Measurements from ENCODE around the gene LAMTOR4.
"Not testable (repeated sequence)": the region's sequence is repeated elsewhere in the genome, so short reads cannot be mapped to it uniquely, and the experiment has no call there.

DNA sequence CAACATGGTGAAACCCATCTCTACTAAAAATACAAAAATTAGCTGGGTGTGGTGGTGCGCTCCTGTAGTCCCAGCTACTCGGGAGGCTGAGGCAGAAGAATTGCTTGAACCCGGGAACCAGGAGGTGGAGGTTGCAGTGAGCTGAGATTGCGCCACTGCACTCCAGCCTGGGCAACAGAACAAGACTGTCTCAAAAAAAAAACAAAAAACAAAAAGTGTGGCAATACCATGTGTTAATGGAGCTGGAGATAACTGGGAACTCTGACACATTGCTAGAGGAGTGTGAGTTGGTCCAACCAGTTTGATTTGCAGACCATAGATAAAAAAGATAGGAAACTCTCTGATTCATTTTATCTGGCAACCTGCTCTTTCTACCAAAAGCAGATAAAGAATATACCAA is 2.4 kb upstream of the LAMTOR4 start:
- TF ChIP-seq POLR2AphosphoS5 (IDR thresholded peaks at IDR 0.05; ENCODE audit: low read depth); GABPA (IDR thresholded peaks at IDR 0.05; ENCODE audit: low read depth); SPI1 (IDR thresholded peaks at IDR 0.05; ENCODE audit: borderline replicate concordance, low read depth): not testable (repeated sequence)
- TF ChIP-seq, protein P1, sequence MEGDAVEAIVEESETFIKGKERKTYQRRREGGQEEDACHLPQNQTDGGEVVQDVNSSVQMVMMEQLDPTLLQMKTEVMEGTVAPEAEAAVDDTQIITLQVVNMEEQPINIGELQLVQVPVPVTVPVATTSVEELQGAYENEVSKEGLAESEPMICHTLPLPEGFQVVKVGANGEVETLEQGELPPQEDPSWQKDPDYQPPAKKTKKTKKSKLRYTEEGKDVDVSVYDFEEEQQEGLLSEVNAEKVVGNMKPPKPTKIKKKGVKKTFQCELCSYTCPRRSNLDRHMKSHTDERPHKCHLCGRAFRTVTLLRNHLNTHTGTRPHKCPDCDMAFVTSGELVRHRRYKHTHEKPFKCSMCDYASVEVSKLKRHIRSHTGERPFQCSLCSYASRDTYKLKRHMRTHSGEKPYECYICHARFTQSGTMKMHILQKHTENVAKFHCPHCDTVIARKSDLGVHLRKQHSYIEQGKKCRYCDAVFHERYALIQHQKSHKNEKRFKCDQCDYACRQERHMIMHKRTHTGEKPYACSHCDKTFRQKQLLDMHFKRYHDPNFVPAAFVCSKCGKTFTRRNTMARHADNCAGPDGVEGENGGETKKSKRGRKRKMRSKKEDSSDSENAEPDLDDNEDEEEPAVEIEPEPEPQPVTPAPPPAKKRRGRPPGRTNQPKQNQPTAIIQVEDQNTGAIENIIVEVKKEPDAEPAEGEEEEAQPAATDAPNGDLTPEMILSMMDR (IDR thresholded peaks at IDR 0.05; ENCODE audit: insufficient read depth, low read length), result not testable (repeated sequence)
- TF ChIP-seq, protein P2, sequence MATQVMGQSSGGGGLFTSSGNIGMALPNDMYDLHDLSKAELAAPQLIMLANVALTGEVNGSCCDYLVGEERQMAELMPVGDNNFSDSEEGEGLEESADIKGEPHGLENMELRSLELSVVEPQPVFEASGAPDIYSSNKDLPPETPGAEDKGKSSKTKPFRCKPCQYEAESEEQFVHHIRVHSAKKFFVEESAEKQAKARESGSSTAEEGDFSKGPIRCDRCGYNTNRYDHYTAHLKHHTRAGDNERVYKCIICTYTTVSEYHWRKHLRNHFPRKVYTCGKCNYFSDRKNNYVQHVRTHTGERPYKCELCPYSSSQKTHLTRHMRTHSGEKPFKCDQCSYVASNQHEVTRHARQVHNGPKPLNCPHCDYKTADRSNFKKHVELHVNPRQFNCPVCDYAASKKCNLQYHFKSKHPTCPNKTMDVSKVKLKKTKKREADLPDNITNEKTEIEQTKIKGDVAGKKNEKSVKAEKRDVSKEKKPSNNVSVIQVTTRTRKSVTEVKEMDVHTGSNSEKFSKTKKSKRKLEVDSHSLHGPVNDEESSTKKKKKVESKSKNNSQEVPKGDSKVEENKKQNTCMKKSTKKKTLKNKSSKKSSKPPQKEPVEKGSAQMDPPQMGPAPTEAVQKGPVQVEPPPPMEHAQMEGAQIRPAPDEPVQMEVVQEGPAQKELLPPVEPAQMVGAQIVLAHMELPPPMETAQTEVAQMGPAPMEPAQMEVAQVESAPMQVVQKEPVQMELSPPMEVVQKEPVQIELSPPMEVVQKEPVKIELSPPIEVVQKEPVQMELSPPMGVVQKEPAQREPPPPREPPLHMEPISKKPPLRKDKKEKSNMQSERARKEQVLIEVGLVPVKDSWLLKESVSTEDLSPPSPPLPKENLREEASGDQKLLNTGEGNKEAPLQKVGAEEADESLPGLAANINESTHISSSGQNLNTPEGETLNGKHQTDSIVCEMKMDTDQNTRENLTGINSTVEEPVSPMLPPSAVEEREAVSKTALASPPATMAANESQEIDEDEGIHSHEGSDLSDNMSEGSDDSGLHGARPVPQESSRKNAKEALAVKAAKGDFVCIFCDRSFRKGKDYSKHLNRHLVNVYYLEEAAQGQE (IDR thresholded peaks at IDR 0.05; ENCODE audit: insufficient replicate concordance, low read depth), result not testable (repeated sequence)

Measured in HL-60 (cell line).